Mucosa of rectum (tissue), 2 donors: ENCODE measurements around the gene COL4A3.

ENCODE experiments used
- H3K27ac ChIP-seq, 2 donors: one replicate each; pipeline ENCODE4 v1.7.0; 2013; ENCODE audit warnings: inconsistent platforms in 2 of 2, low read depth in 2 of 2, low read length in 2 of 2
- H3K27me3 ChIP-seq, 2 donors: one replicate each; pipeline ENCODE4 v1.7.0; 2013; ENCODE audit warnings: low read length in 2 of 2; ENCODE audit not compliant: control insufficient read depth in 2 of 2, insufficient read depth in 2 of 2
- H3K36me3 ChIP-seq, 2 donors: one replicate each; pipeline ENCODE4 v1.7.0; 2013; ENCODE audit warnings: low read length in 2 of 2; ENCODE audit not compliant: control insufficient read depth in 2 of 2, insufficient read depth in 2 of 2
- H3K4me1 ChIP-seq, 2 donors: one replicate each; pipeline ENCODE4 v1.7.0; 2013; ENCODE audit warnings: low read length in 2 of 2, mild to moderate bottlenecking in 1 of 2; ENCODE audit not compliant: control insufficient read depth in 2 of 2, insufficient read depth in 2 of 2
- H3K4me3 ChIP-seq, 2 donors: one replicate each; pipeline ENCODE4 v1.7.0; 2013; ENCODE audit warnings: low read length in 2 of 2
- H3K9ac ChIP-seq, 2 donors: one replicate each; pipeline ENCODE4 v1.7.0; 2013; ENCODE audit warnings: low read length in 2 of 2, low read depth in 1 of 2, mild to moderate bottlenecking in 1 of 2
- H3K9me3 ChIP-seq, 2 donors: one replicate each; pipeline ENCODE4 v1.7.0; 2013; ENCODE audit warnings: low read length in 2 of 2; ENCODE audit not compliant: control insufficient read depth in 2 of 2
- donor health status: healthy.
- donor health status: Normal muscosa, but diverticular disease.

COL4A3 gene

GRCh38 chr2:227228061-227228667, 63.7 kb downstream of the COL4A3 start:
- H3K4me1 ChIP-seq, result peaks cover 0 to 3% of the 10 kb centered on the region in 2 donors
- H3K9me3 ChIP-seq, result no peaks in the 10 kb centered on the region
- no peaks in the 10 kb centered on the region for H3K36me3 ChIP-seq
- no peak overlapping the region for H3K9ac ChIP-seq
- H3K27ac ChIP-seq, result no peak overlapping the region
- H3K4me3 ChIP-seq, result no peak overlapping the region
- no peaks in the 10 kb centered on the region for H3K27me3 ChIP-seq

- Histone ChIP-seq H3K27me3 (no peaks in the 10 kb centered on the region), H3K9ac (no peak overlapping the region), H3K4me1 (peaks cover 0 to 3% of the 10 kb centered on the region in 2 donors), H3K36me3 (no peaks in the 10 kb centered on the region), H3K9me3 (no peaks in the 10 kb centered on the region), H3K4me3 (no peak overlapping the region), H3K27ac (no peak overlapping the region)
Measured at GRCh38 chr2:227230151-227230550, 65.7 kb downstream of the COL4A3 start.

DNA sequence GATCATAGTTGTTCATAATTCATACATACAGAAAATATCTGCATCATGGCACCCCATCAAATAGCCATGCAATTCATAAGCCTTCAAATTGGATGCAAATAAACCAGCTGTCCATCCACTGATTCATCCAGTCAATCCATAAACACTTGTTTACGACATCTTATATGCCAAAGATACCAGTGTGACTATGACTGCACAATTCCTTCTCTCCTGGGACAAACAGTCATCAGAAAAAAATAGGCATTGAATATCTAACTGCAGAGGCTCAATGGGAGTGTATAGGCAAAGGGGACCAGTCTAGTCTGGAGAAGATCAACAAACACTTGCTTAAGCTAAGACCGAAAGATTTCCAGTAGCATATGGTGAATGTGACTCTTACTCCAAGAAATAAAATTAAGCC, 70.0 kb downstream of the COL4A3 start:
- Histone ChIP-seq H3K4me1 (no peaks in the 10 kb centered on the region), H3K27ac (no peak overlapping the region), H3K36me3 (no peaks in the 10 kb centered on the region), H3K4me3 (no peak overlapping the region), H3K27me3 (no peaks in the 10 kb centered on the region), H3K9ac (no peak overlapping the region), H3K9me3 (no peaks in the 10 kb centered on the region)

DNA sequence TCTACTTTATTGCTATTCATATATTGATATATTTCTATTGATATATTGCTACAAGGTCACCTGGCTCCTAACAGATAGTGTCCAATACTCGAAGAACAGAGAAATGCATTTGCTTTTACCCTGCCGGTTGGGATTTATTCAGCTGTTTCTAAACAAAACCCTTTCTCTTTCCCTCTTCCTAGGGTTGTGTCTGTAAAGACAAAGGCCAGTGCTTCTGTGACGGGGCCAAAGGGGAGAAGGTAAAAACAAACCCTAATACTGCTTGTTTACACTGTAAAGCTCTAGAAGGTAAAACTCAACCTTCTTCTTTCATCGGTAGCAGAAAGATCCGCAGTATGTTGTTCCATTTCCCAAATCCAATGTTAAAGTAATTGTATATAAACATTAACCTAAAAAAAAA, 73.4 kb downstream of the COL4A3 start:
- H3K27ac ChIP-seq, result no peak overlapping the region
- no peaks in the 10 kb centered on the region for H3K9me3 ChIP-seq
- H3K4me3 ChIP-seq, result no peak overlapping the region
- no peak overlapping the region for H3K9ac ChIP-seq
- H3K27me3 ChIP-seq, result no peaks in the 10 kb centered on the region
- H3K36me3 ChIP-seq, result no peaks in the 10 kb centered on the region
- H3K4me1 ChIP-seq, result no peaks in the 10 kb centered on the region

DNA sequence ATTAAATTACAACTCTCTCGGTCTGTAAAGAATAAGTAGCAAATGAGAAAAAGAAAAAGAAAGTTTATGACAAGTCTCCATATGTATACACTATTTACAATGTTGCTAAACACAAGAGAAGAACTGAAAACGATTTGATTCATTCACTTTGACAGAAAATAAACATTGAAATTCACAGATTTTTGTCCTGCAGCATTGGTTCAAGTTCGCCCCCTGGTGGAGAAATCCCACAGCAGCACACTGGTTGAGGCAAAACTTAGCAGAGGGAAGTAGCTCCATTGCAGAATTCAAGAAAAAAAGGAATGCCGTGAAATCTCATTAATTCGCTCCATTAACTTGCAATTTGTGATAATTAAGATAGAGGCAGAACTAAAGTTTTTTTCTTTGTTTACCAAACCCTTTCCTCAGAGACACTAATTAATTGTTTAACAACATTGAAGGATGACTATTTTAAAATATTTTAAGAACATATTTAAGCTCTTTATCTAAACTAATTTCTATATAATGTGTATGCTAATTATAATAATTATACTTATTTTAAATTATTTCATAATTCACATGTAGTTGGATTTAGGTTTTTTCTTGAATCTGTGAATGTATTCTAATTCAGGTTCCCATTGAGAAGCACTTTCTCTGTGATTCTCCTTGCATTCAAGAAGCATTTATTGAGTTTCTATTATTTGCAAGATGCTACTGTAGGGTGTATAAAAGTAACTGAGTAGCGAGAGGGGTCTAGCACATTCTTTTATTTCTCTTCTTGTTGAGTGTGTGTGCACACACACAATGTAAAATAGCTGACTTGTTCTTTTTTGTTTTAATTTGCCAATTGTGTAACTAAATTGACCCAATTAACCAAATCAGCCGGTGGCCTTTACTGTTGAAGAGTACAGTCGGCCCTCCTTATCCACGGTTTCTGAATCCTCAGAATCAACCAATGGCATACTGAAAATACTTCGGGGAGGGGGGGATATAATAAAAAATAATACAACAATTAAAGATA, 74.1 kb downstream of the COL4A3 start:
- no peaks in the 10 kb centered on the region for H3K9me3 ChIP-seq
- H3K4me1 ChIP-seq, result no peaks in the 10 kb centered on the region

GRCh38 chr2:227241005-227241404, 76.6 kb downstream of the COL4A3 start:
- no peaks in the 10 kb centered on the region for H3K4me1 ChIP-seq
- no peaks in the 10 kb centered on the region for H3K27me3 ChIP-seq
- H3K9ac ChIP-seq, result no peak overlapping the region
- no peak overlapping the region for H3K4me3 ChIP-seq
- no peak overlapping the region for H3K27ac ChIP-seq
- no peaks in the 10 kb centered on the region for H3K9me3 ChIP-seq
- H3K36me3 ChIP-seq, result no peaks in the 10 kb centered on the region

More for the DNA sequence above, 74.1 kb downstream of the COL4A3 start:
- Histone ChIP-seq H3K4me3 (no peak overlapping the region), H3K27ac (no peak overlapping the region), H3K9ac (no peak overlapping the region), H3K36me3 (no peaks in the 10 kb centered on the region), H3K27me3 (no peaks in the 10 kb centered on the region)

- no peaks in the 10 kb centered on the region for H3K4me1 ChIP-seq
- H3K27ac ChIP-seq, result no peak overlapping the region
- no peaks in the 10 kb centered on the region for H3K27me3 ChIP-seq
- H3K36me3 ChIP-seq, result no peaks in the 10 kb centered on the region
- no peaks in the 10 kb centered on the region for H3K9me3 ChIP-seq
- no peak overlapping the region for H3K4me3 ChIP-seq
- no peak overlapping the region for H3K9ac ChIP-seq
Measured at GRCh38 chr2:227248876-227249275, 84.5 kb downstream of the COL4A3 start.

DNA sequence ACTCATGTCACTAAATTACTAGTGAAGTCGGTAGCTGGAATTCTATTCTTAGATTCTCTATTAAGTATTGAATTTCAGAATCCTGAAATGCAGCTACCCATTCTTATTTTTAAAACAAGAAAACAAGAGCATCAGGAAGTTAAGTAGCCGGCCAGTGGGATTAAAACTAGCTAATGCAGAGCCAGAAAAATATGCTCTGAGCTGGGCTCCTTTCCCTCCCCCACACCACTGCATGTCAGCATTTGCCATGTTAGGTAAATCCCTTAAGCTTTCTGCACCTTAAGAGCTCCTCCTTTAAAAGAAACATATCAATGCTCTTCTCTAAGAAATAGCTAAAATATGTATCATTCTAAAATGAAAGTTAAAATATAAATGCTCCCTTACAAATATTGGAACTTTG, 88.4 kb downstream of the COL4A3 start:
- Histone ChIP-seq H3K27me3 (no peaks in the 10 kb centered on the region), H3K36me3 (no peaks in the 10 kb centered on the region), H3K9ac (no peak overlapping the region), H3K4me3 (no peak overlapping the region), H3K27ac (no peak overlapping the region), H3K4me1 (no peaks in the 10 kb centered on the region), H3K9me3 (no peaks in the 10 kb centered on the region)

- H3K4me3 ChIP-seq, result no peak overlapping the region
- H3K36me3 ChIP-seq, result no peaks in the 10 kb centered on the region
Measured at GRCh38 chr2:227256605-227257004, 92.2 kb downstream of the COL4A3 start.

DNA sequence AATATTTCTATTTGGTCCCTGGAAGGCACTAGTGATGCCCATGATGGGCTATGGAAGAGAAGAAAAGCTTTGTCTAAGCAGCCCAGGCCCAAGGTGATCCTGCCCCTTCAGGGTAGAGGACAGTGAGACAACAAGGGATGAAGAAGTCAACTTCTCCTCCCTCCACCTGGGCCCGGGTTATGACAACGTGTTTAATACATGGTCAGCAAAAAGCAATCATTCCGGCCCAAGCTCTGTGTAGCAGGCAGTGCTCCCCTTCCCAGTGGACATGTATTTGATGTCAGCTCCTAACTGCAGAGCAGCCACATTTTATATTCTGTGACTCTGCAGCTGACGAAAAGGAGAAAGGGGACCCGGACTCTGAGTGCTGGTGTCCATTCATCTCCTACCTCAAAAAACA, 93.4 kb downstream of the COL4A3 start:
- Histone ChIP-seq H3K4me3 (no peak overlapping the region), H3K9me3 (no peaks in the 10 kb centered on the region)

More at GRCh38 chr2:227256605-227257004, 92.2 kb downstream of the COL4A3 start:
- Histone ChIP-seq H3K4me1 (no peaks in the 10 kb centered on the region), H3K9ac (no peak overlapping the region), H3K27ac (no peak overlapping the region), H3K9me3 (no peaks in the 10 kb centered on the region), H3K27me3 (no peaks in the 10 kb centered on the region)

More for the DNA sequence above, 93.4 kb downstream of the COL4A3 start:
- Histone ChIP-seq H3K27ac (no peak overlapping the region), H3K9ac (no peak overlapping the region), H3K27me3 (no peaks in the 10 kb centered on the region), H3K4me1 (no peaks in the 10 kb centered on the region), H3K36me3 (no peaks in the 10 kb centered on the region)
